T-helper 1 cell treated with Interleukin-12 subunit alpha and Interleukin-12 subunit beta and Interleukin-4 antibody, amounts not matched to agents 30 μg/mL and 1 μg/mL, for 36 hours (primary cell): ENCODE measurements around the gene DST.
"Not testable (repeated sequence)": the region's sequence is repeated elsewhere in the genome, so short reads cannot be mapped to it uniquely, and the experiment has no call there.

Experiments
- H3K27ac Mint-ChIP-seq: one replicate; pipeline ENCODE4 v1.8.0; 2021; ENCODE audit warnings: mild to moderate bottlenecking, mixed read lengths
- H3K27me3 Mint-ChIP-seq: one replicate; pipeline ENCODE4 v1.8.0; 2021; ENCODE audit warnings: low read depth, mixed read lengths
- H3K36me3 Mint-ChIP-seq: one replicate; pipeline ENCODE4 v1.8.0; 2021; ENCODE audit warnings: low read depth, mixed read lengths
- H3K4me1 Mint-ChIP-seq: one replicate; pipeline ENCODE4 v1.8.0; 2021; ENCODE audit warnings: low read depth, mixed read lengths
- H3K4me3 Mint-ChIP-seq: one replicate; pipeline ENCODE4 v1.8.0; 2021; ENCODE audit warnings: mild to moderate bottlenecking, moderate library complexity, mixed read lengths
- H3K9me3 Mint-ChIP-seq: one replicate; pipeline ENCODE4 v1.8.0; 2021; ENCODE audit warnings: mixed read lengths

The DST gene

GRCh38 chr6:56677559-56677958, 34.9 kb upstream of the DST start:
- H3K27me3 Mint-ChIP-seq: no peaks in the 10 kb centered on the region
- H3K36me3 Mint-ChIP-seq: no peaks in the 10 kb centered on the region
- H3K9me3 Mint-ChIP-seq: no peaks in the 10 kb centered on the region
- H3K27ac Mint-ChIP-seq: no peak overlapping the region
- H3K4me1 Mint-ChIP-seq: no peaks in the 10 kb centered on the region
- H3K4me3 Mint-ChIP-seq: no peak overlapping the region

GRCh38 chr6:56671651-56672461, 29.2 kb upstream of the DST start:
- H3K36me3 Mint-ChIP-seq: no peaks in the 10 kb centered on the region
- H3K4me3 Mint-ChIP-seq: no peak overlapping the region
- no peaks in the 10 kb centered on the region for H3K4me1 Mint-ChIP-seq
- no peak overlapping the region for H3K27ac Mint-ChIP-seq
- peaks cover 6% of the 10 kb centered on the region for H3K27me3 Mint-ChIP-seq
- H3K9me3 Mint-ChIP-seq: no peaks in the 10 kb centered on the region

GRCh38 chr6:56671160-56671559, 28.5 kb upstream of the DST start:
- Mint-ChIP-seq H3K27me3 (peaks cover 6% of the 10 kb centered on the region), H3K27ac (no peak overlapping the region), H3K36me3 (no peaks in the 10 kb centered on the region), H3K4me1 (no peaks in the 10 kb centered on the region), H3K9me3 (no peaks in the 10 kb centered on the region), H3K4me3 (no peak overlapping the region)

- no peak overlapping the region for H3K4me3 Mint-ChIP-seq
- peaks cover 6% of the 10 kb centered on the region for H3K27me3 Mint-ChIP-seq
- H3K36me3 Mint-ChIP-seq: no peaks in the 10 kb centered on the region
- H3K4me1 Mint-ChIP-seq: no peaks in the 10 kb centered on the region
- no peaks in the 10 kb centered on the region for H3K9me3 Mint-ChIP-seq
- H3K27ac Mint-ChIP-seq: no peak overlapping the region
These were observed 26.4 kb upstream of the DST start for GRCh38 chr6:56669041-56669440.

- Mint-ChIP-seq H3K27ac (no peak overlapping the region), H3K4me3 (no peak overlapping the region), H3K9me3 (no peaks in the 10 kb centered on the region), H3K4me1 (no peaks in the 10 kb centered on the region), H3K27me3 (peaks cover 6% of the 10 kb centered on the region), H3K36me3 (no peaks in the 10 kb centered on the region)
These were observed 25.5 kb upstream of the DST start for GRCh38 chr6:56668158-56668557.

GRCh38 chr6:56667336-56667735, 24.6 kb upstream of the DST start:
- H3K4me1 Mint-ChIP-seq: no peaks in the 10 kb centered on the region

GRCh38 chr6:56664029-56664428, 21.3 kb upstream of the DST start:
- peaks cover 11% of the 10 kb centered on the region for H3K4me1 Mint-ChIP-seq
- H3K4me3 Mint-ChIP-seq: no peak overlapping the region
- no peaks in the 10 kb centered on the region for H3K36me3 Mint-ChIP-seq
- no peaks in the 10 kb centered on the region for H3K27me3 Mint-ChIP-seq
- H3K27ac Mint-ChIP-seq: no peak overlapping the region
- no peaks in the 10 kb centered on the region for H3K9me3 Mint-ChIP-seq

More at GRCh38 chr6:56667336-56667735, 24.6 kb upstream of the DST start:
- Mint-ChIP-seq H3K27me3 (peaks cover 6% of the 10 kb centered on the region), H3K4me3 (no peak overlapping the region), H3K9me3 (no peaks in the 10 kb centered on the region), H3K27ac (no peak overlapping the region), H3K36me3 (no peaks in the 10 kb centered on the region)

GRCh38 chr6:56663344-56663743, 20.7 kb upstream of the DST start:
- H3K27ac Mint-ChIP-seq: no peak overlapping the region
- peaks cover 11% of the 10 kb centered on the region for H3K4me1 Mint-ChIP-seq
- H3K36me3 Mint-ChIP-seq: no peaks in the 10 kb centered on the region
- no peak overlapping the region for H3K4me3 Mint-ChIP-seq
- H3K27me3 Mint-ChIP-seq: no peaks in the 10 kb centered on the region
- no peaks in the 10 kb centered on the region for H3K9me3 Mint-ChIP-seq

- H3K4me1 Mint-ChIP-seq: peaks cover 12% of the 10 kb centered on the region
- H3K4me3 Mint-ChIP-seq, H3K9me3 Mint-ChIP-seq, H3K27me3 Mint-ChIP-seq, H3K27ac Mint-ChIP-seq, H3K36me3 Mint-ChIP-seq: not testable (repeated sequence)
These were observed 18.6 kb upstream of the DST start for GRCh38 chr6:56661338-56661737.

- Mint-ChIP-seq H3K4me1 (peaks cover 12% of the 10 kb centered on the region), H3K27ac (no peak overlapping the region), H3K36me3 (no peaks in the 10 kb centered on the region), H3K4me3 (no peak overlapping the region), H3K27me3 (no peaks in the 10 kb centered on the region), H3K9me3 (no peaks in the 10 kb centered on the region)
These were observed 17.7 kb upstream of the DST start for GRCh38 chr6:56660381-56660730.

- Mint-ChIP-seq H3K9me3 (no peaks in the 10 kb centered on the region), H3K4me3 (no peak overlapping the region), H3K36me3 (no peaks in the 10 kb centered on the region), H3K4me1 (peaks cover 12% of the 10 kb centered on the region), H3K27me3 (no peaks in the 10 kb centered on the region), H3K27ac (no peak overlapping the region)
These were observed 17.2 kb upstream of the DST start for GRCh38 chr6:56659721-56660380.

GRCh38 chr6:56658326-56658725, 15.6 kb upstream of the DST start:
- Mint-ChIP-seq H3K9me3 (no peaks in the 10 kb centered on the region), H3K4me3 (no peak overlapping the region), H3K27me3 (no peaks in the 10 kb centered on the region), H3K27ac (no peak overlapping the region), H3K36me3 (no peaks in the 10 kb centered on the region), H3K4me1 (peaks cover 12% of the 10 kb centered on the region)

GRCh38 chr6:56657354-56657753, 14.7 kb upstream of the DST start:
- Mint-ChIP-seq H3K27ac (no peak overlapping the region), H3K4me3 (no peak overlapping the region)

GRCh38 chr6:56656466-56656865, 13.8 kb upstream of the DST start:
- Mint-ChIP-seq H3K27ac (no peak overlapping the region), H3K36me3 (no peaks in the 10 kb centered on the region), H3K27me3 (no peaks in the 10 kb centered on the region), H3K9me3 (no peaks in the 10 kb centered on the region), H3K4me1 (peaks cover 12% of the 10 kb centered on the region), H3K4me3 (no peak overlapping the region)

More at GRCh38 chr6:56657354-56657753, 14.7 kb upstream of the DST start:
- Mint-ChIP-seq H3K9me3 (no peaks in the 10 kb centered on the region), H3K4me1 (peaks cover 12% of the 10 kb centered on the region), H3K27me3 (no peaks in the 10 kb centered on the region), H3K36me3 (no peaks in the 10 kb centered on the region)

GRCh38 chr6:56655996-56656395, 13.3 kb upstream of the DST start:
- Mint-ChIP-seq H3K27ac (no peak overlapping the region), H3K4me1 (peaks cover 12% of the 10 kb centered on the region), H3K27me3 (no peaks in the 10 kb centered on the region), H3K9me3 (no peaks in the 10 kb centered on the region), H3K4me3 (no peak overlapping the region), H3K36me3 (no peaks in the 10 kb centered on the region)
